ENCODE results near the gene LIN7B. TPM values are rescaled to one million over a fixed set of nuclear protein-coding genes. Genes with fewer than 3 reads are reported as not detected.

Gene LIN7B
- total RNA-seq, 2 donors from 2014 or later = 9.5 to 14.9 TPM

DNA sequence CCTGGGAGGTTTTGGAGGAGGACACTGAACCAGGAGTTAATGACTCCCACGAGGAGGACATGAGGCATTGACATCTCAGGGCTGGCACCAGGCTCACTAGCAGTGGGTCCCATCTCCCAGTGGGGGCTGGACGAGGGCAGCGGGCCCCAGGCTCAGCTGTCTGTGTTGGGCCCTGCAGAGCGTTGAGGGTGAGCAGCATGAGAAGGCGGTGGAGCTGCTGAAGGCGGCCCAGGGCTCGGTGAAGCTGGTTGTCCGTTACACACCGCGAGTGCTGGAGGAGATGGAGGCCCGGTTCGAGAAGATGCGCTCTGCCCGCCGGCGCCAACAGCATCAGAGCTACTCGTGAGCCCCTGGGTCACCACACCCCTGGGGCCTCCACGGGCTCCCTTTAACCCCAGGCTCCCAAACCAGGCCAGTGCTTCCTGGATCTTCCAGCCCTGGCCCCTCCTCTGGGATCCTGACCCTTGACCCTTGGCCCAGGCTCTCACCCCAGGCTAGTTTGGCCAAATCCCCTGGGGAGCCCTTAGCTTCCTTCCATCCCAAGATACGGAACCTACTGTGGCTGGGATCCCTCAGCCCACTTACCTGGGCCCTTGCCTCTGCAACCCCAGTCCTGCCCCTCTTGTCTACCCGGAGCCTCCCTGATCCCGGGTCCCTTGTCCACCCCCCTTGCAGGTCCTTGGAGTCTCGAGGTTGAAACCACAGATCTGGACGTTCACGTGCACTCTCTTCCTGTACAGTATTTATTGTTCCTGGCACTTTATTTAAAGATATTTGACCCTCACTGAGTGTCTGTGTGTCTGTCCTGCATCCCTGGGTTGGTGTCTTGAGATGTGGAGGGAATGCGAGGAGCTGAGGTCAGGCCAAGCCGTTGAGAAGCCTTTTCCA, 3.8 kb downstream of the LIN7B start:
- 89 to 91% methylated on average over 24 to 26 of the region's 26 CpGs for WGBS, 2 experiments (ENCODE audit: insufficient coverage in 1 of 2, insufficient read length in 1 of 2)

DNA sequence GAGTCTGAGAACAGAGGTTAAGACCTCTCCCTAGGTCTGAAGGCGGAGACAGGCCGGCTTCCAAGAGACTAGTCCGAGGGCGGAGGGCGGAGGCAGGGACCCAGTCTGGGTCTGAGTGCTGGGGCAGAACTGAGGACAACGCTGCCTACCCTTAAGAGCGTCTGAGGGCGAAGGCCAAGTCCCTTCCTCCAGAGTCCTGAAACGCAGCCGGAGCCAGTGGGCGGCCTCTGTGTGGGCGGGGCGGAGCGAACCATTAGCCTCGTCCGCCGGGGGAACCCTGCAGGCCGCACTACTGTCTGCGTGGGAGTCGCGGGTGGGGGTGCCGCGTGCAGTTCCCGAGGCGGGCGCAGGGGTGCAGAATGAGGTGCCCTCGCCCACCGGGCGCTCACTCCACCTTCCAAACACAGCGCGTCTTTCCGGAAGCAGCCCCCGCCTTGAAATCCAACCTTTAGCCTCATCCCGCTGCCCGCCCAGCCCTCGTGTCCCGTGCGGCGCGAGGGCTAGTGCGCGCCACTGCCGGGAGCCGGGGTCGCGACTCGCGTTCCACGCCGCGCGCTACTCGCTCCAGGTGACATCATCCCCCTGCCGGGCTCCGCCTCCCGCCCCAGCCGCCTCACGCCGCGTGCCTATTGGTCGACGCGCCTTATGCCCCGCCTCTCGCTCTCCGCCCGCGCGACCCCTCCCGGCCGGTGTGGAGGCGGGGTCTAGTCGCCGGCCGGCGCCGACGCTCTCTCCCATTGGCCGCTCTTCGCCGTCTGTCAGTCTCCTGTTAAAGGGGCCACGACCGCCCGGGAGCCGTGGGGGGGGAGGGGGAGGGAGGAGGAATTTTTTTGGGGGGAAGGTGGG, 4.6 kb downstream of the LIN7B start, which contains the start of gene C19orf73:
Gene C19orf73, minus strand, starts transcription at position 579 of the 846 bp plus-strand sequence. Its CDS starts 121 bp downstream, at position 458.
- WGBS, 2 experiments (ENCODE audit: insufficient coverage in 1 of 2, insufficient read length in 1 of 2) = 1 to 6% methylated on average over 34 to 84 of the region's 85 CpGs
- H3K27me3 Mint-ChIP-seq (ENCODE audit: insufficient read depth) = peaks cover 55% of the 10 kb centered on the region

More for the DNA sequence above, 3.8 kb downstream of the LIN7B start:
- Histone ChIP-seq H3K27me3 (ENCODE audit: control insufficient read depth, insufficient read depth, low read length, poor library complexity, severe bottlenecking) (peaks cover 29% of the 10 kb centered on the region), H3K9me3 (ENCODE audit: control insufficient read depth, low read length) (no peaks in the 10 kb centered on the region), H3K27ac (ENCODE audit: low read depth, low read length) (peak overlapping the region; percentile 95), H3K36me3 (ENCODE audit: control insufficient read depth, insufficient read depth, low read length) (no peaks in the 10 kb centered on the region), H3K4me3 (ENCODE audit: low read length) (peak overlapping the region; percentile 81), H3K4me1 (ENCODE audit: control insufficient read depth, insufficient read depth, low read length) (no peaks in the 10 kb centered on the region), H3K9ac (ENCODE audit: extremely low read depth, low read length, poor library complexity, severe bottlenecking) (peak overlapping the region; percentile 85)
- TF ChIP-seq, protein P1, sequence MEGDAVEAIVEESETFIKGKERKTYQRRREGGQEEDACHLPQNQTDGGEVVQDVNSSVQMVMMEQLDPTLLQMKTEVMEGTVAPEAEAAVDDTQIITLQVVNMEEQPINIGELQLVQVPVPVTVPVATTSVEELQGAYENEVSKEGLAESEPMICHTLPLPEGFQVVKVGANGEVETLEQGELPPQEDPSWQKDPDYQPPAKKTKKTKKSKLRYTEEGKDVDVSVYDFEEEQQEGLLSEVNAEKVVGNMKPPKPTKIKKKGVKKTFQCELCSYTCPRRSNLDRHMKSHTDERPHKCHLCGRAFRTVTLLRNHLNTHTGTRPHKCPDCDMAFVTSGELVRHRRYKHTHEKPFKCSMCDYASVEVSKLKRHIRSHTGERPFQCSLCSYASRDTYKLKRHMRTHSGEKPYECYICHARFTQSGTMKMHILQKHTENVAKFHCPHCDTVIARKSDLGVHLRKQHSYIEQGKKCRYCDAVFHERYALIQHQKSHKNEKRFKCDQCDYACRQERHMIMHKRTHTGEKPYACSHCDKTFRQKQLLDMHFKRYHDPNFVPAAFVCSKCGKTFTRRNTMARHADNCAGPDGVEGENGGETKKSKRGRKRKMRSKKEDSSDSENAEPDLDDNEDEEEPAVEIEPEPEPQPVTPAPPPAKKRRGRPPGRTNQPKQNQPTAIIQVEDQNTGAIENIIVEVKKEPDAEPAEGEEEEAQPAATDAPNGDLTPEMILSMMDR (conservative IDR thresholded peaks at IDR 0.05) = no peak
- H3K27me3 Mint-ChIP-seq (ENCODE audit: insufficient read depth) = peaks cover 47% of the 10 kb centered on the region
- peaks cover 11% of the 10 kb centered on the region for H3K4me1 Mint-ChIP-seq
- peak overlapping the region; percentile 72 for H3K27ac Mint-ChIP-seq
- peaks cover 4% of the 10 kb centered on the region for H3K36me3 Mint-ChIP-seq (ENCODE audit: low read depth)
- H3K4me3 Mint-ChIP-seq = peak overlapping the region; percentile 69
- DNase-seq = no peak
- no peaks in the 10 kb centered on the region for H3K9me3 Mint-ChIP-seq

More for the DNA sequence above, 4.6 kb downstream of the LIN7B start, which contains the start of gene C19orf73:
- H3K9ac ChIP-seq (ENCODE audit: extremely low read depth, low read length, poor library complexity, severe bottlenecking) = peak within 1 kb of the TSS; percentile 85
- peak; percentile 97 for DNase-seq
- Mint-ChIP-seq H3K36me3 (ENCODE audit: low read depth) (peaks cover 4% of the 10 kb centered on the region), H3K4me3 (peak within 1 kb of the TSS; percentile 69), H3K27ac (peak within 1 kb of the TSS; percentile 72), H3K4me1 (peaks cover 9% of the 10 kb centered on the region), H3K9me3 (no peaks in the 10 kb centered on the region)
- peak within 1 kb of the TSS; percentile 81 for H3K4me3 ChIP-seq (ENCODE audit: low read length)
- H3K27me3 ChIP-seq (ENCODE audit: control insufficient read depth, insufficient read depth, low read length, poor library complexity, severe bottlenecking) = peaks cover 29% of the 10 kb centered on the region
- TF ChIP-seq, protein P1 (conservative IDR thresholded peaks at IDR 0.05) = peak; percentile 23
- no peaks in the 10 kb centered on the region for H3K9me3 ChIP-seq (ENCODE audit: control insufficient read depth, low read length)
- no peaks in the 10 kb centered on the region for H3K36me3 ChIP-seq (ENCODE audit: control insufficient read depth, insufficient read depth, low read length)
- H3K27ac ChIP-seq (ENCODE audit: low read depth, low read length) = peak within 1 kb of the TSS; percentile 95
- H3K4me1 ChIP-seq (ENCODE audit: control insufficient read depth, insufficient read depth, low read length) = no peaks in the 10 kb centered on the region
